Spinal cord (tissue), 10 donors: Measurements from ENCODE around the gene KRTAP1-4. TPM values are rescaled to one million over a fixed set of nuclear protein-coding genes. Genes with fewer than 3 reads are reported as not detected.
"Not testable (repeated sequence)": the region's sequence is repeated elsewhere in the genome, so short reads cannot be mapped to it uniquely, and the experiment has no call there.

Experiments used
- DNase-seq, 6 donors: peaks; one replicate each; pipeline versions ENCODE4 v3.0.0 to v3.0.0-alpha.2; 2013 to 2015; ENCODE audit warnings: low spot score in 6 of 6, low read depth in 4 of 6
- H3K27ac ChIP-seq: one replicate; pipeline ENCODE4 v1.5.1; 2013; ENCODE audit warnings: low read depth, low read length, control low read depth
- H3K27me3 ChIP-seq: one replicate; pipeline ENCODE4 v1.6.1; 2013; ENCODE audit warnings: low read length; ENCODE audit not compliant: control insufficient read depth, insufficient read depth
- H3K36me3 ChIP-seq: one replicate; pipeline ENCODE4 v1.6.1; 2013; ENCODE audit warnings: low read length; ENCODE audit not compliant: control insufficient read depth, insufficient read depth
- H3K4me1 ChIP-seq: one replicate; pipeline ENCODE4 v1.6.1; 2013; ENCODE audit warnings: low read length; ENCODE audit not compliant: control insufficient read depth, insufficient read depth
- H3K4me3 ChIP-seq: one replicate; pipeline ENCODE4 v1.5.1; 2013; ENCODE audit warnings: low read depth, low read length, control low read depth
- H3K9me3 ChIP-seq: one replicate; pipeline ENCODE4 v1.6.1; 2013; ENCODE audit warnings: low read length; ENCODE audit not compliant: control insufficient read depth, insufficient read depth
- WGBS: methylation state at CpG from one replicate; pipeline ENCODE4 v1.1.5; 2013; ENCODE audit warnings: missing lambda C conversion rate; ENCODE audit not compliant: insufficient coverage; 5-methylcytosine and 5-hydroxymethylcytosine counted together
- long read RNA-seq, 4 donors: transcript quantifications; one replicate each; lab custom pipeline, GENCODE V29; 2026
- polyA plus RNA-seq, 2 donors: library from polyadenylated mRNA; unstranded; fragments of 120-200 nt; gene quantifications; one replicate each; pipeline ENCODE4 v1.2.1, GENCODE V29; 2013; ENCODE audit not compliant: insufficient read length in 2 of 2
- total RNA-seq, 2 donors: library from RNA; depleted of rRNA in 1 of 2; stranded (reverse); fragments of 120-200 nt in 1 of 2; fragments of >200 nt in 1 of 2; gene quantifications; one replicate each; pipeline versions ENCODE4 v1.2.3 to v1.2.4, GENCODE V29; 2013 to 2014
- donor health status: healthy.

Gene KRTAP1-4
- total RNA-seq = not detected
- not detected for polyA plus RNA-seq
- long read RNA-seq, donor 1 = 0 reads
- long read RNA-seq, donor 2 = 0 reads
- long read RNA-seq, donor 3 = 0 reads
- long read RNA-seq, donor 4 = 0 reads

GRCh38 chr17:41029633-41030245 is at the start of gene KRTAP1-4:
Gene KRTAP1-4 (minus strand): TSS chr17:41030195. CDS start chr17:41030078, 117 bp downstream.
- WGBS = 78% methylated on average over 10 of the region's 12 CpGs

DNA sequence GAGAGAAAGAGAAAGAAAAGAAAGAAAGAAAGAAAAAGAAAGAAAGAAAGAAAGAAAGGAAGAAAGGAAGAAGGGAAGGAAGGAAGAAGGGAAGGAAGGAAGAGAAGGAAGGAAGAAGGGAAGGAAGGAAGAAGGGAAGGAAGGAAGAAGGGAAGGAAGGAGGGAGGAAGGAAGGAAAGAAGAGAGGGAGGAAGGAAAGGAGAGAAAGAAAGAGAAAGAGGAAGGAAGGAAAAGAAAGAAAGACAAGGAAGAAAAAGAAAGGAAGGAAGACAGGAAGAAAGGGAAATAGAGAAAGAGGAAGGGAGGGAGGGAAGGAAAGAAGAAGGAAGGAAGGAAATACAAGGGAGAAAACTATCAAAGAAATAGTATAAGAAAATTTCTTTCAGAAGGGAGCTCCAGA is 46.8 kb upstream of the KRTAP1-4 start:
- H3K4me3 ChIP-seq = no peak overlapping the region
- H3K9me3 ChIP-seq = no peaks in the 10 kb centered on the region
- no peaks in the 10 kb centered on the region for H3K36me3 ChIP-seq
- DNase-seq = no peak
- no peaks in the 10 kb centered on the region for H3K4me1 ChIP-seq
- H3K27me3 ChIP-seq = no peaks in the 10 kb centered on the region
- no peak overlapping the region for H3K27ac ChIP-seq

More at GRCh38 chr17:41029633-41030245, at the start of gene KRTAP1-4:
- Histone ChIP-seq H3K27ac (no peak within 1 kb of the TSS), H3K27me3 (no peaks in the 10 kb centered on the region), H3K4me3 (no peak within 1 kb of the TSS), H3K9me3 (no peaks in the 10 kb centered on the region), H3K4me1 (no peaks in the 10 kb centered on the region), H3K36me3 (no peaks in the 10 kb centered on the region)
- DNase-seq = no peak

GRCh38 chr17:41073676-41074075 is 43.7 kb upstream of the KRTAP1-4 start:
- no CpG with 5 or more reads among the region's 2 CpGs for WGBS

DNA sequence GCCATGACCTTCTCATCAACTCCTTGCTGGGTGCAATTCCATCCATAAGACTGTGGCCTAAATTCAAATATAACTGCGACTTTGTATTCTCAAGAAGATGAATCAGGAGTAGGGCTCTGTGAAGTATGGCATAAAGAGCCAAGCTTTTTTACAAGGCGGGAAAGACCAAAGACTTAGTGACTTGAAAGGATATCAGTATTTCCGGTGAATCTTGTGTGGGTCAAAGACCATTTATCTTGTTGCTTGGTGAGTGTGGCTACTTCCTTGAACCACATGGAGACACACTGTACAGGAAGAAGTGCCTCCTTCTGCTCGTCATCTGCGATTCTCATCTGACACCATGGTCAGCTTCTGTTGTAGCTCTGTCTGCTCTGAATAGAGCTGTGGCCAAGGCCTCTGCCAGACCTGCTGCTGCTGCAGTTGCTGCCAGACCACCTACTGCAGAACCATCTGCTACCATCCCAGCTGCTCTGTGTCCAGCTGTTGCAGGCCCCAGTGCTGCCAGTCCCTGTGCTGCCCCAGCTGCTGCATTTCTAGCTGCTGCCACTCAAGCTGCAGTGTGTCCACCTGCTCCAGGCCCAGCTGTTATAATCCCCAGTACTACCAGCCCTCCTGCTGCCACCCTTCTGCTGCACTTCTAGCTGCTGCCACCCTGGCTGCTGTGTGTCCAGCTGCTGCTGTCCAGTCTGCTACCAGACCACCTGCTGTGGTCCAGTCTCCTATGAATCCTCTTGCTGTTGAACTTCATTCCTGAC is 41.8 kb upstream of the KRTAP1-4 start:
- Histone ChIP-seq H3K36me3 (no peaks in the 10 kb centered on the region), H3K27ac (no peak overlapping the region), H3K4me1 (no peaks in the 10 kb centered on the region), H3K27me3 (no peaks in the 10 kb centered on the region), H3K4me3 (no peak overlapping the region), H3K9me3 (no peaks in the 10 kb centered on the region)
- DNase-seq = no peak
- 86% methylated on average over 4 of the region's 5 CpGs for WGBS

More at GRCh38 chr17:41073676-41074075, 43.7 kb upstream of the KRTAP1-4 start:
- H3K27me3 ChIP-seq = no peaks in the 10 kb centered on the region
- no peaks in the 10 kb centered on the region for H3K36me3 ChIP-seq
- no peaks in the 10 kb centered on the region for H3K4me1 ChIP-seq
- H3K27ac ChIP-seq = no peak overlapping the region
- DNase-seq = no peak
- H3K9me3 ChIP-seq = no peaks in the 10 kb centered on the region
- no peak overlapping the region for H3K4me3 ChIP-seq

GRCh38 chr17:41069031-41069430 is 39.0 kb upstream of the KRTAP1-4 start:
- DNase-seq = no peak
- no peak overlapping the region for H3K4me3 ChIP-seq
- H3K4me1 ChIP-seq = no peaks in the 10 kb centered on the region
- H3K9me3 ChIP-seq = no peaks in the 10 kb centered on the region
- H3K27me3 ChIP-seq = no peaks in the 10 kb centered on the region
- H3K27ac ChIP-seq = no peak overlapping the region
- no peaks in the 10 kb centered on the region for H3K36me3 ChIP-seq
- 95% methylated on average over 2 of the region's 3 CpGs for WGBS

- DNase-seq = no peak
- H3K27ac ChIP-seq = no peak overlapping the region
Measured at GRCh38 chr17:41067281-41067680, 37.3 kb upstream of the KRTAP1-4 start.

GRCh38 chr17:41065829-41066624 is 36.0 kb upstream of the KRTAP1-4 start, which contains the start of gene KRTAP2-4:
Gene KRTAP2-4 (minus strand): TSS chr17:41065879. CDS start chr17:41065845, 34 bp downstream.
- H3K4me1 ChIP-seq = no peaks in the 10 kb centered on the region
- no peak within 1 kb of the TSS for H3K27ac ChIP-seq
- H3K9me3 ChIP-seq = no peaks in the 10 kb centered on the region
- DNase-seq = no peak
- no peaks in the 10 kb centered on the region for H3K36me3 ChIP-seq
- no peak within 1 kb of the TSS for H3K4me3 ChIP-seq
- no peaks in the 10 kb centered on the region for H3K27me3 ChIP-seq
- 83% methylated on average over 1 of the region's 6 CpGs for WGBS

More at GRCh38 chr17:41067281-41067680, 37.3 kb upstream of the KRTAP1-4 start:
- Histone ChIP-seq H3K4me3 (no peak overlapping the region), H3K9me3 (no peaks in the 10 kb centered on the region), H3K4me1 (no peaks in the 10 kb centered on the region), H3K36me3 (no peaks in the 10 kb centered on the region), H3K27me3 (no peaks in the 10 kb centered on the region)

DNA sequence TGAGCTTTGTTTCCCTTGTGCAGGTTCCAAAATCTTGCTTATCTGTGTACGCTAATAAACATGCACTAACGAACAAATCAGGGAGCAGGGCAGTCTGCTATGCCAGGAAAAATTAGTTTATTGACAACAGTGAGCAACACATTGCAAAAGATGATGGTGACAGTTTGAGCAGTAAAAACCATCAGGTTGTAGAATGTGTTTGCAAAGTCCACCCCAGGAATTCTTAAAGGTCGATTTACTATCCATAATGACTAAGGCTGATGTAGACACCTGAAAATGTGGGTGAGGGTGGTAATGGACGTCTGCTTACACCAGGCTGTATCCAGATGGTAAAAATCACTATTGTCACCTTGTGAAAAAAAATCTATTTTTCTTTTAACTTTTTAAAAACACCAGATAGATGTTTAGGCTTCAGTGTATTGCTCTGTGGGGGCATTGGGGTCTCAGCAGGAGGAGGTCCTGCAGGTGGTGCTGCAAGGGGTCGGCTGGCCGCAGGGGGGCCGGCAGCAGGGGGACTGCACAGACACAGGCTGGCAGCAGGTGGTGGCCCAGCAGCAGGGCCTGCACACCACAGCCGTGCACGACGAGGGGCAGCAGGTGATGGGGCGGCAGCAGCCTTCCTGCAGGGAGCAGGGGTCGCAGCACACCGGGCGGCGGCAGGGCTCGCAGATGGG is 35.2 kb upstream of the KRTAP1-4 start:
- not testable (repeated sequence) for H3K9me3 ChIP-seq, H3K4me1 ChIP-seq, H3K4me3 ChIP-seq, H3K27me3 ChIP-seq, DNase-seq, H3K27ac ChIP-seq, H3K36me3 ChIP-seq
- 94% methylated on average over 2 of the region's 16 CpGs for WGBS

- WGBS = no CpG with 5 or more reads among the region's 1 CpG
- no peak overlapping the region for H3K27ac ChIP-seq
- H3K9me3 ChIP-seq = no peaks in the 10 kb centered on the region
Measured at GRCh38 chr17:41064301-41064700, 34.3 kb upstream of the KRTAP1-4 start.

More at GRCh38 chr17:41064301-41064700, 34.3 kb upstream of the KRTAP1-4 start:
- H3K27me3 ChIP-seq = no peaks in the 10 kb centered on the region
- H3K36me3 ChIP-seq = no peaks in the 10 kb centered on the region
- no peak for DNase-seq
- no peaks in the 10 kb centered on the region for H3K4me1 ChIP-seq
- no peak overlapping the region for H3K4me3 ChIP-seq
